Uterus (tissue), 4 donors: ENCODE results near the gene BIK. TPM values are rescaled to one million over a fixed set of nuclear protein-coding genes. Genes with fewer than 3 reads are reported as not detected.

Experiments
- DNase-seq, 2 donors: peaks; one replicate each; pipeline ENCODE4 v3.0.0-alpha.2; 2019 to 2020
- H3K27ac ChIP-seq, 2 donors: fragments of 200-600 bp; sonication (generic); 1 replicate in 1 of 2; 2 replicates in 1 of 2; pipeline ENCODE4 v1.5.1; 2016 to 2018
- H3K27me3 ChIP-seq, 2 donors: fragments of 200-600 bp; sonication (generic); one replicate each; pipeline ENCODE4 v1.5.1; 2018 to 2019; ENCODE audit warnings: control low read depth in 1 of 2
- H3K36me3 ChIP-seq, 2 donors: fragments of 200-600 bp; sonication (generic); one replicate each; pipeline ENCODE4 v1.5.1; 2019; ENCODE audit warnings: control low read depth in 1 of 2
- H3K4me1 ChIP-seq, 2 donors: fragments of 200-600 bp; sonication (generic); one replicate each; pipeline ENCODE4 v1.5.1; 2018 to 2019; ENCODE audit warnings: control low read depth in 1 of 2
- H3K4me3 ChIP-seq, 2 donors: fragments of 200-600 bp; sonication (generic); 1 replicate in 1 of 2; 2 replicates in 1 of 2; pipeline ENCODE4 v1.5.1; 2018 to 2019; ENCODE audit warnings: mild to moderate bottlenecking in 1 of 2
- H3K9me3 ChIP-seq, 2 donors: fragments of 200-600 bp; sonication (generic); one replicate each; pipeline ENCODE4 v1.5.1; 2019; ENCODE audit warnings: control low read depth in 1 of 2
- CTCF ChIP-seq, 4 experiments: fragments of 200-600 bp in 2 of 4; fragments of 450-650 bp in 2 of 4; sonication (generic) in 2 of 4; IDR thresholded peaks; one replicate each; pipeline ENCODE4 v1.5.1; 2016 to 2019; ENCODE audit warnings: antibody characterized with exemption in 4 of 4, mild to moderate bottlenecking in 2 of 4, moderate library complexity in 1 of 4
- POLR2A ChIP-seq, 2 donors: fragments of 450-650 bp; IDR thresholded peaks; one replicate each; pipeline ENCODE4 v1.6.1; 2016; ENCODE audit warnings: antibody characterized with exemption in 2 of 2, mild to moderate bottlenecking in 1 of 2, moderate library complexity in 1 of 2
- intact Hi-C: fragments of 100-400 bp; cut with DNase I; formaldehyde crosslinking; loops from one replicate; pipeline ENCODE4 v1.15.1; 2023; ENCODE audit warnings: low total_unique reads
- total RNA-seq, 4 donors: library from RNA; depleted of rRNA in 3 of 4; stranded (reverse); fragments of >200 nt in 3 of 4; gene quantifications; one replicate each; pipeline versions ENCODE4 v1.1.0 to v1.2.4, GENCODE V29; 2014 to 2023
- donor health status: DM: yes; HTN: yes; CAD: no.

BIK gene
- total RNA-seq, 4 donors from 2014 or later: 0.49 to 0.77 (median 0.76) TPM; not detected in 1

GRCh38 chr22:43163241-43163795 is 52.8 kb downstream of the BIK start:
- H3K27ac ChIP-seq: peak overlapping the region; percentile 29 to 46
- no peaks in the 10 kb centered on the region for H3K27me3 ChIP-seq
- no peak for DNase-seq
- H3K36me3 ChIP-seq: no peaks in the 10 kb centered on the region
- no peak overlapping the region for H3K4me3 ChIP-seq
- H3K9me3 ChIP-seq: no peaks in the 10 kb centered on the region
- TF ChIP-seq POLR2A (IDR thresholded peaks at IDR 0.05): no peak
- TF ChIP-seq CTCF (IDR thresholded peaks at IDR 0.05): no peak
- intact Hi-C loops: no loop called here
- H3K4me1 ChIP-seq: no peaks in the 10 kb centered on the region

- Histone ChIP-seq H3K9me3 (no peaks in the 10 kb centered on the region), H3K4me3 (no peak overlapping the region), H3K4me1 (no peaks in the 10 kb centered on the region), H3K27ac (no peak overlapping the region), H3K27me3 (no peaks in the 10 kb centered on the region), H3K36me3 (no peaks in the 10 kb centered on the region)
- TF ChIP-seq CTCF (IDR thresholded peaks at IDR 0.05) (no peak), POLR2A (IDR thresholded peaks at IDR 0.05) (no peak)
- intact Hi-C loops: no loop called here
- no peak for DNase-seq
Observed at GRCh38 chr22:43164636-43165035, 54.1 kb downstream of the BIK start.

- intact Hi-C loops: no loop called here
- no peaks in the 10 kb centered on the region for H3K27me3 ChIP-seq
- no peak for DNase-seq
- no peaks in the 10 kb centered on the region for H3K4me1 ChIP-seq
- no peak overlapping the region for H3K27ac ChIP-seq
- H3K36me3 ChIP-seq: no peaks in the 10 kb centered on the region
- H3K4me3 ChIP-seq: no peak overlapping the region
- H3K9me3 ChIP-seq: no peaks in the 10 kb centered on the region
- TF ChIP-seq POLR2A (IDR thresholded peaks at IDR 0.05): no peak
- no peak for TF ChIP-seq CTCF (IDR thresholded peaks at IDR 0.05)
Observed at GRCh38 chr22:43166132-43166930, 55.8 kb downstream of the BIK start.

- no peaks in the 10 kb centered on the region for H3K36me3 ChIP-seq
- no peaks in the 10 kb centered on the region for H3K9me3 ChIP-seq
- H3K27me3 ChIP-seq: no peaks in the 10 kb centered on the region
- no peak for TF ChIP-seq POLR2A (IDR thresholded peaks at IDR 0.05)
- no peak for TF ChIP-seq CTCF (IDR thresholded peaks at IDR 0.05)
- intact Hi-C loops: no loop called here
- no peak overlapping the region for H3K4me3 ChIP-seq
- H3K27ac ChIP-seq: no peak overlapping the region
- H3K4me1 ChIP-seq: no peaks in the 10 kb centered on the region
- DNase-seq: no peak
Observed at GRCh38 chr22:43167001-43167589, 56.5 kb downstream of the BIK start.
